NOMO-1 (cell line): ENCODE measurements around the gene CENPQ.

ENCODE experiments used
- DNase-seq, 2 experiments: peaks; one replicate each; lab custom pipeline; 2025; ENCODE audit not compliant: unreplicated experiment in 2 of 2; lab: John Stamatoyannopoulos, UW

CENPQ gene

DNA sequence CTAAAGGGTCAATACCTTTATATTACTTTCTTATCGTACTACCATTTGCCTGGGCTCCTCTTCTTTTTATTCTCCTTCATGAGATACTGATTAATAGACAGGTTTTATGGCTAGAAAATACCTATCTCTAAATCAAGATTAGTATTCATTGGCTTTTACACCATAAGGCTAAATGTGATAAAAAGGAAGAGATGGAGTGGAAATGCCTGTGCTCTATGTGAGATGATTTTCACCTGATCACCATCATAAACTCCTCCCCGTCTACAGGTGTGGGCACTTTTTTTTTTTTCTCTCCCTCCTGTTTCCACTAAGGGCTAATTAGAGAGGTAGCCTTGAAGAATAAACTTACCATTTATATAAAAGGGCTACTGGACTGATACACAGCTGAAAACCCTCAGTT lies 36.5 kb downstream of the CENPQ start, which contains the start of gene GLYATL3:
TSS of gene GLYATL3 (plus strand) at position 301 of the 400 bp plus-strand sequence. CDS start 12,068 bp downstream, outside the sequence.
- DNase-seq = no peak

DNA sequence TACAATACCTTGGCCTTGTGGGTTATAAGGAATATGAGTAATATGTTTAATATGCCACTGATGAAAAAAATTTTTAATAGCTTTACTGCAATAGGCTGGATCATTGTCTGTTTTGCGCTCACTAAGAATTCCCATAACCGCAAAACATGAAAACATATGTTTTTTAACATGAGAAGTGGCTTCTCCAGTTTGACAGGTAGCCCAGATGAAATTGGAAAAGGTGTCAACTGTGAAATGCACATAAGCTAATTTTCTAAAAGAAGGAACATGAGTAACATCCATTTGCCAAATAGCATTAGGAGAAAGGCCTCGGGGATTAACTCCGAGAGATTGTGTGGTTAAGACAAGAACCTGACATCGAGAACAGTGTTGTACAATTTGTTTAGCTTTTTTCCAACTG lies 41.5 kb downstream of the CENPQ start:
- DNase-seq = no peak

DNA sequence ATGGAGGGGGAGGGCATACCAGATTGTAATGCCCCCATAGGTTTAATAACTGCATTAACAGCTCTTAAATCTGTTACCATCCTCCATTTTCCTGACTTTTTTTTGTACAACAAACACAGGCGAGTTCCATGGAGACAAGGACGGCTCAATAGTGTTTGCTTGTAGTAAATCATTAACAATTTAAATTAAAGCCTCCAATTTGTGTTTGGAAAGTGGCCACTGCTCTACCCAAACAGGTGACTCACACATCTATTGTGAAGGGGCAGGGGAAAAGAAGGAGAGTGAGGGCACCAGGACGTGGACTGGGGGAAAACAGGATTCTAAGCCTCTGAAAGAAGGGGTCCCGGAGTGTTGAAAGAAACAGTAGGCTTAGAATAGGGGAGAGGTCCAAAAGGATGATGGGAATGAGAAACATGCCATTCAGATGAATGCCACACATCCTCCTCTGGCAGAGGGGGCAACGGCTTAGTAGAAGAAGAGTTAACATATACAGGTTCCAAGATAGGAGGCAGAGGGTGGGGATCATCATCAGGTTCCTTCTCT lies 43.5 kb downstream of the CENPQ start:
- no peak for DNase-seq

DNA sequence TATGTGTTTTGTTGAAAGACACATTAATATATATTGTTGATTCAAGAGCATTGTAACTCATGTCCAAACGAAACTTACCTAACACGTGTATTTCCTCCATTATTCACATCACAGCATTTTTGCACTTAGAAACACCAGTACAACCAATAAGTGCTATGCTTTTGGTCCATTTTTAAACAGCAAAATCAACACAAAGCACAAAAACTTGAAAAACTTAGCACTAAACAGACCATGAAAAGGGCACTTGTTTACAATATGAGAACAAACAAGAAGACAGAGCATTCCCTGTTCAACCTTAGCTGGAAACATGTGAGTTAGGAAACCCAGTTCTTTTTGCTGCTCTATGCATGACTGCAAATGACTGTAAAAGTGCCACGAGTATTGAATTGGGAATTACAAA lies 46.2 kb downstream of the CENPQ start:
- no peak for DNase-seq

DNA sequence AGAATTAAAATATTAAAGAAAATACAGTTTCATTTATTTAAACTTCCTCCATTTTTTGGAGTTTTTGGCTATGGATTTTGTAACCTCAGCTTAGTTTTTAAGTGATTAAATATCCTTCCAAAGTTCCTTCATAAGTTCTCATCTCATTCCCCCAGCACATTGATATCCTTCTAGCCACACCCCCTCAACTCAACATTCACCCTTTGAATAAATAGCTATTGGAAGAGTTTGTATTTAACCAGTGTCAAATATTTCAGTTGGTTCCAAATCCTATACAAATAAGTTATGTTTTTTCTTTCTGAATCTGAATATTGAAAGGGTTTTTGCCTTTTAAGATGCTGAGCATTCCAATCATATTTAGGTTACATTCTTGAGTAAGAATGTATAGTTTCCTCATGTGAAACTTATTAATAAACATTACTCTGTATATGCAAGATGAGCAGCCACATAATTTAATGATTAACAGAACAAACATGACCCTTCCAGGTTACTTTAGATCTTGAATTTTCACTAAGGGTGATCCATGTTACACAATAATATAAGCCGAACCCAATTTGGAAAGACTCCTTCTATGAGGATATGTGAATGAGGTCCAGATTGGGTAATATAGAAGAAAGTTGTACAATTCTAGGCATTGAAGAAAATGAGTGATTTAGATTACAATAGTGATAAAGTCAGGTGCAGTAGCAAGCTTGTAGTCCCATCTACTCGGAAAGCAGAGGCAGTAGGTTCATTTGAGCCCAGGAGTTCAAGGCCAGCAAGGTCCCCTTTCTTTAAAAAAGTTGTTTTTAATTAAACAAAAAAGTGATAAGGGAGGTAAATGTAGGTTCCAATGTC lies 50.2 kb downstream of the CENPQ start:
- DNase-seq = no peak

DNA sequence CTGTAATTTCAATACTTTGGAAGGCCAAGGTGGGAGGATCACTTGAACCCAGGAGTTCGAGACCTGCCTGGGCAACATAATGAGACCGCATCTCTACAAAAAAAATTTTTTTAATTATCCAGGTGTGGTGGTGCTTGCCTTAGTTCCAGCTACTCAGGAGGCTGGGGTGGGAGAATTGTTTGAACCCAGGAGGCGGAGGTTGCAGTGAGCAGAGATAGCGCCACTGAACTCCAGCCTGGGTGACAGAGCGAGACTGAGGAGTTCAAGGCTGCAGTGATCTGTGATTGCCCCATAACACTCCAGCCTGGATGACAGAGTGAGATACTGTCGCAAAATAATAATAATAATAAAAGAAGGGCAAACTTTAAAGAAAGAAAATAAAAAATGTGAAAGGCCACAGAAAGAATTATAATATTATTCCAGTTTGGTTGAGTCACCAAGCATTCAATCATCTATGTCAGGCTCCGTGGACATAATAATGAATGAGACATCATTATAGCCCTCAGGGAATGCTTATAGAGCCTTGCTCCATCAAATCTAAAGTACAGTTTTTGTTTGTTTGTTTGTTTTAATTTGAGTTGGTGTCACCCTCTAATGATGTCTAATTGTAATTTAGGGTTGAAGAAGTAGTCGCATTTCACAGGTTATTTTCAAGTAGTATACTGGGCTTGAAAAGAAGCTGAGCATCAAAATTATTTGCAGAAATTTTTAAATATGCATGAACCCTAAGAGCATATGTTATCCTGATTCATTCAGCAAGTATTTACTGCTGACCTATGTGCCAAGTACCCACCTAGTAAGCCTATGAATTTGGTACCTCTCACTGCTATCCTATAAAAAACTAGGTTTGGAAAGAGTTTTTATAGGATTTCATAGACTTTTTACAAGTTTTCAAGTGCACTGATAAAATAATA lies 51.7 kb downstream of the CENPQ start:
- no peak for DNase-seq

DNA sequence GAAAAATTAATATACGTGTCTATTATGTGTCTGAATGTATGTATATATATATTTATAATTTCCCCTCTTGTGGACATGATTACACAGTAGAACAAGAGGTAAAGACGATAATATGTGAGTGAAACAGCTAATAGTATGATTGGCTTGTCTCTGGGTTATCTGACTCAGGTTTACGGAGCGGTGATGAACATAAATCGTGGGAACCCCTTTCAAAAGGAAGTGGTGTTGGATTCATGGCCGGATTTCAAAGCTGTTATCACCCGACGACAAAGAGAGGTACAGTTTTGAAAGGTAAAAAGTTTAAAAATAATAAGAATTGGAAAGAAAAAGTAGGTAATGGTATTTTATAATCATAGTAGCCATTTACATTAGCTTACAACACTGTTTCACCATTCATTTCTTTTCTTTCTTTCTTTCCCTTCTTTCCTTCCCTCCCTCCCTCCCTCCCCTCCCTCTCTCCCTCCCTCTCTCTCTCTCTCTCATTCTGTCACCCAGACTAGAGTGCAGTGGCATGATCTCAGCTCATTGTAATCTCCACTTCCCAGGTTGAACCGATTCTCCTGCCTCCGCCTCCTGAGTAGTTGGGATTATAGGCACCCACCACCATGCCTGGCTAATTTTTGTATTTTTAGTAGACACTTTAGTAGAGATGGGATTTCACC lies 52.4 kb downstream of the CENPQ start:
- DNase-seq = no peak

DNA sequence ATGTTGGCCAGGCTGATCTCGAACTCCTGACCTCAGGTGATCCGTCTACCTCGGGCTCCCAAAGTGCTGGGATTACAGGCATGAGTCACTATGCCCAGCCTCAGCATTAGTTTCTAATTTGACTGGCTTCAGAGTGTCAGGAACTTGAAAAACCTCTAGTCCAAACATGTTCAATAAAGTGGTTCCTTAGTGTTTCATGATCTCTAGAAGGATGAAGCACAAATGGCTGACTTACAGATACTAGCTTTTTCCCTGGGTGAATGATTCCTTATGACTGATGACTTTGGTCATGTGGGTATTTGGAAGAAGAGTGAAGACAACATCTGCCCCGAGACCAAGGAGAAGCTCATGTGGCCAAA lies 53.0 kb downstream of the CENPQ start:
- DNase-seq = no peak

DNA sequence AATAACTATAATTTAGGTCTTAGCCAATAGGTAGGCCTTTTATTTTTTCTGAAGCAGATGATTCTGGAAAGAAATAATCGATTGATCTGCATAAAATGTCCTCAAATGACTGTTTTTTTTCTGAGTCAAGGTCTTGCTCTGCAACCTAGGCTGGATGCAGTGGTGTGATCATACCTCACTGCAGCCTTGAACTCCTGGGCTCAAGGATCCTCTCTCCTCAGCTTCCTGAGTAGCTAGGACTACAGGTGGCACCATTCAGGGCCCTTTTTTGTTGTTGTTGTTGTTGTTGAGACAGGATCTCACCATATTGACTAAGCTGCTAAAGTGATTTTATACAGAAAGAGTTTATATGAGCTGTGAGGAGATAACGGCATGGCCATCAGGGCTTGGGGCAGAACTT lies 54.7 kb downstream of the CENPQ start:
- DNase-seq = no peak

DNA sequence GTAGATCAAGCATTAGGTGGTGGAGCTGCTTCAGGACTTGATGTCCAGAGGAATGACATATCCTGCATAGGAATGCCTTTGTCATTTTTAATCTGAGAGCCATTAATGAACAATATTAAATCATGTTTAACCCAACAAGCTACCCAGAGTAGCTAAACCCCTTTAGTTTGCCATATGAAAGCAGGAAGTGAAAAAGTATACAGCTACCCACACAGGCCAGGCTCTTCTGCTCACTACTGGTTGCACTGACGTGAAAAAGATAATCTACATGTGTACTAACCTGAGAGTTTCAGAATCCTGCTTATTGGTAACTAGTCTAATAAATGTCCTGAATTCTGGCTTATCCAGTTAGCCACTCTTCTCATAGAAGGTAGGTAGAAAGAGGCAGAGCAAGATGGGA lies 56.5 kb downstream of the CENPQ start:
- no peak for DNase-seq

DNA sequence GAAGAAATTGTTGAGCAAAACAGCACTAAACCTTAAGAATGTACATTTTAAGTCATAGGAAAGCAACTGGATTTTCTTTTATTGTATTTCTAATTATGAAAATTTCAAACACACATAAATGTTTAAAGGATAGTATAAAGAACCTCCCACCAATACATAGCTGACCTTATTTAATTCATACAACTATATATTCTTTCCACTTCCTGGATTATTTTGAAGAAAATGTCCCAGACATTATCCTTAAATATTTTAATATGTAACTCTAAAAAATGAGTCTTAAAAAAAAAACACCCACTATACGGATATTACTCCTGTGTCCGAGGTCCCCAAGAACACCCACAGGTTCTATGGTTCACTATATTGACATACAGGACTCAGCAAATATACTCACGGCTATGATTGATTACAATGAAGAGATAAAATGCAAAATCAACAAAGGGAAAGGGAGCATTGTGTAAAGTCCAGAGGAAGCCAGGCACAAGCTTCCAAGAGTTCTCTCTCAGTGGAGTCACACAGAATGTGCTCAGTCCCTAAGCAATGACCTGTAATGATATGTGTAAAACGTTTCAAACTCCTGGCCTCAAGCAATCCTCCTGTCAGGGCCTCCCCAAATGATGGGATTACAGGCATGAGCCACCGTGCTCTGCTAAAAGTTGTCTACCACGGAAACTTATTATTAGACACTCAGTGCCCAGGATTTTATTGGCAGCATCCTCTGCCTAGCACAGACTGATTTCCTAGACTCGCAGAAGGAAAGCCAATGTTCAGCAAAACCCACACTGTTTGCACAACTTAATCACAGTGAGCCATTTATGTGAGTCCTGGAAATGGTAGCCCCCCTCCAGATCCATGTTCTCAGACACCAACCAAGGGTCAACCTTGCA lies 59.8 kb downstream of the CENPQ start:
- no peak for DNase-seq

DNA sequence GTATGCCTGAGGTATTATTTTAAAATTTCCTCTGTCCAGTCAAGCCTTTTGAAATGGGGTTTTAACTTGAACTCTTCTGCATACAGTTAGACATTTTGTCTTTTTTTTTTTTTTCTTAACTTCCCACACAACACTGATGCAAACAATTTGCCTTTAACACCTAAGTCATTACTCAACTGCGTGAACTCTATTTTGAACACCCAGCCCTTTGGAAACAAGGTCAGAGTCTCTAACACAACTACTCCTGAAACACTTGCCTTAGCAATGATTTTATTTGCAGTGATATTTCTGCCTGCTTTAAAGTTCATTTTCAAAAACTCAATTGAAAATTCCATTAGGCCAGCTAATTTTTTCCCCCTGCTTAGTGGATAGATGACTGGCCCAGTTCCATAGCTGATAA lies 60.7 kb downstream of the CENPQ start:
- no peak for DNase-seq

DNA sequence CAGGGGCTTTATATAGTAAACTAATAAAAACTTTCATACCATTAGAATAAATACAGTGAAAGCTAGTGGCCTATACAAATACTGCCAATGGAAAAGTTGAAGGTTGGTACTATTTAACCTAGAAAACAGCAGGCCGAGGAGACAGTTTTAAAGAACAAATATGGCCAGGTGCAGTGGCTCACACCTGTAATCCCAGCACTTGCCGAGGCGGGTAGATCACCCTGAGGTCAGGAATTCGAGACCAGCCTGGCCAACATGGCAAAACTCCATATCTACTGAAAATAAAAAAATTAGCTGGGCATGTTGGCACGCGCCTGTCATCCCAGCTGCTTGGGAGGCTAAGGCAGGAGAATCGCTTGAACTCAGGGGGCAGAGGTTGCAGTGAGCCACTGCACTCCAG lies 61.4 kb downstream of the CENPQ start:
- DNase-seq = no peak

DNA sequence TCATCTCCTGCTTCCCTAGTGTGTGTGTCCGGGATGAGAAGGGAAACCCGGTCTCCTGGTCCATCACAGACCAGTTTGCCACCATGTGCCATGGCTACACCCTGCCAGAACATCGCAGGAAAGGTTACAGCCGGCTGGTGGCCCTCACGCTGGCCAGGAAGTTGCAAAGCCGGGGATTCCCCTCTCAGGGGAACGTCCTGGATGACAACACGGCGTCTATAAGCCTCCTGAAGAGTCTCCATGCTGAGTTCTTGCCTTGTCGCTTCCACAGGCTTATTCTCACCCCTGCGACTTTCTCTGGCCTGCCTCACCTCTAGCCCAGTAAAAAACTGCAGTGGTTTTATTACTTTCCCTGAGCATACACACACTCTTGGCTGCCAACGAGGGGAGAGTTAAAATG lies 63.4 kb downstream of the CENPQ start:
- no peak for DNase-seq

DNA sequence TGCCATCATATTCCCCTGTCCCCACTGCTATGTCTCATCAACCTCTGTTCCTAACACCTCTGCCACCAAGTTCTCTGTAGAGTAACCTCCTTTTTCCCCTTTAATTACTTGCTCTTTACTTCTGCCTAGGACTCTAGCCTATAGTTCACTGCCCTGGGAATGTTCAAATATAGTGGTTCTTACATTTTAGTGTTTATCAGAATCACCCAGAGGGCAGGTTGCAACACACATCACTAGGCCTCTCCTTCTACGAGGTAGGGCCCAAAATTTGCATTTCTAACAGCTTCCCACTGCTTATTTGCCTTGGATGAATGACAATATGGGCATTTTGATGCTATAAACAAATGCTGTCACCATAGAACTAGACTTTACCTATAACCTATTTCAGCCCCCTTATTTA lies 64.2 kb downstream of the CENPQ start:
- no peak for DNase-seq

DNA sequence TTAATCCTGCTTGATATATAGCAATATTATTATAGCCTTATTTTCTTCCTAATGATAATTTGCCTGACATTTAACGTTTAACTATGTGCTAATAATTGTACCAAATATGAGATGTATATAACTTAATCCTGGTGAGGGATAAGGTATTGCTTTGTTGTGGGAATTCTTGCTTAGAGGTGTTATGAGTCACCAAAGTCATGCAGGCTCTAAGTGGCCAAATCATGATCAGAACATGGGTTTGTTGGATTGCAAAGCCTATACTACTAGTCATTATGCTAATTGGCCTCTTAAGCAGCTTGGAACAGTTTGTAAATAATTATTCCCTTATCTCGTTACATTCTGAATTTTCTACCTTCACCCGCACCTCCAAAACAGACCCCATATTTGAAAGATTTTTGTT lies 65.4 kb downstream of the CENPQ start:
- DNase-seq = no peak

DNA sequence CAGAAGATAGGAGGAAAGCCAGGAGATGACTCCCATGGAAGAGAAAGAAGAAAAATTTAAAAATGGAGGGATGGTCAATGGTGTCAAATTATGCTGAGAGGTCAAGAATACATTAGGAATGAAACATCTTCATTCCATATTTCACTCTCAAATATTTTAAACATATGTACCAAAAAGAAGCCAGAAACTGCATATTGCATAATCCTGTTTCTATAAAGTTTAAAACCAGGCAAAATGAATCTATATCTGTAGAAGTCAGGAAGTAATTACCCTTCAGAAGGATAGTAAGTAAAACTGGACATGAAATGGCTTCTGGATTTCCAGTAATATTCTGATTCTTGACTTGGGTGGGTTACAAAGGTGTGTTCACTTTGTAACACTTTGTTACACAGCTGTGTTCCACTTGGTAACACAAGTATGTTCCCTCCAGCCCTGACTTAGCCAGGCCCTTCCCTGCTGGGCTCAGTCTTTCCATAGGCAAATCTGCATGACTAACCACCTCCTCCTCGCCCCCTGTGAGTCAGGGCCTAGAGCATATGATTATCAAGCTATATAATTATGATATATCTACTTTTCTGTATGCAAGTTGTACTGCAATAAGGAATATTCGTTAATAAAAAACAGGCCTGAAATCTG lies 67.1 kb downstream of the CENPQ start:
- no peak for DNase-seq

DNA sequence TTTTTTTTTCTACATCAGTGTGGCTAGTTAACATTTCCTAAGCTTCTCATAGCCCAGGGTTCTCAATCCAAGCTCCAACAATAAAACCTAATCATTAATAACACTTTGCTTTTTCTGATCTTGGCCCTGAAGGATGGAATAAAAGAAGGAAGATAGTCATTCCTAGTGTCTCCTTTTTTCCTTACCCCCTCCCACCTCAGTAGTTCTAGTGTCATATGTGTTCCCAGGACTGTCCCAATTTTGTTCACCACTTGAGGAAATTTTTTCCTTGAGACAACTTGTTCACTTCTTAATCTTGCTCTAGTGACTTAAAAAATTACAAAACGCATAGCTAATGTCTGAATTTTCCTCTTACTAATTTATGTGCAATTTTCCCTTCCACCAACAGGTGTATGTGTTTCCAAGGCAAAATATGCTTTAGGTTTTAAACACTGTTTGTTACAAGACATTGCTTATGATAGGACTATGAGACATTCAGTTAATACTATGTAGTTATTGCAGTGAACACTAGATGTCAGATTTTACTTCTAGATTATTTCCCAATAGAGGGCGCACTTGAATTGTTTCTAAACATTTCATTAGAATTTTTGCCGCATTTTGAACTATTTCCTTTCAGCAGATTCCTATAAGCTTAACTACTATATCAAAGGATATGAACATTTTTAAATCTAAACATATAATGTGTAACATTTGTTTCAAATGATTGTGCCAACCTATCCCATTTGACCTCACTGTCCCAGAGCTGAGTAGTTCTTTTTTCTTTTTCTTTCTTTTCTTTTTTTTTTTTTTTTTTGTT lies 68.8 kb downstream of the CENPQ start:
- DNase-seq = peak; percentile 34 to 77

DNA sequence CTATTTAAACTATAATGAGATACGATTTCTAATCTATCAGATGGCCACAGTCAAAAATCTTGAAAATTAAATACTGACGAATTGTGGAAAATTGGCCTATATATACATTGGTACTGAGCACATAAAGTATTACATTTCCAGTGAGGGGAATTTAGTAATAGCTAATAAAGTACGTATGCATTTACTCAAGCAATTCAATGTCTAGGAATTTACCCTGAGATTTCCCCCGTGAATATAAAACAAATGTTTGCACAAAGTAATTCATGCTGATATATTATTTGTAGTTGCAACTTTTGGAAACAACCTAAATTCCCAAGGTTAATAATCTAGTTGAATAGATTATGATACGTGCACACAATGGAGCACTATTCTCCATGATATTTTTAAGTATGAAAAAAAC lies 72.6 kb downstream of the CENPQ start:
- no peak for DNase-seq
